ENCODE measurements around the gene NKRF. TPM values are rescaled to one million over a fixed set of nuclear protein-coding genes. Genes with fewer than 3 reads are reported as not detected.

The NKRF gene
- total RNA-seq, 1 experiment from 2014 or later = 9.1 TPM

DNA sequence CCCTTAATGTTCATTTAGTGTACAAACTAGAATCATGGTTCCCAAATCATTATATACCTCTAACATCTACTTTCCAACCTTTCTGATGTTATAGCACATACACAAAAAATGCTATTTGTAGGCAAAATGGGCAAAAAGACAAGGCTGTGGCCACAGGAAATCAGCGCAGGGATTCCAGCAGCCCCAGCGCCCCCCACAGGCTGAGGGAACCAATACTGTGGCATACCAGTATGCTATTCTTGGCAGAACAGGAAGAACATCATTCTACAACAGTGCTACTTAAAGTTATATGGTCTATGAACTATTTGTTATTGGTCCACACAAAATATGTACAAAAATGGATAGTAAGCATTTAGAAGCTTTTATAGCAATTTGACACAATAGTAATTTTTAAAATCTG lies 66.4 kb downstream of the NKRF start:
- peaks cover 4% of the 10 kb centered on the region for H3K36me3 ChIP-seq (ENCODE audit: low read depth, low read length)
- no peaks in the 10 kb centered on the region for H3K9me3 ChIP-seq (ENCODE audit: low read length)
- TF ChIP-seq, protein P1, sequence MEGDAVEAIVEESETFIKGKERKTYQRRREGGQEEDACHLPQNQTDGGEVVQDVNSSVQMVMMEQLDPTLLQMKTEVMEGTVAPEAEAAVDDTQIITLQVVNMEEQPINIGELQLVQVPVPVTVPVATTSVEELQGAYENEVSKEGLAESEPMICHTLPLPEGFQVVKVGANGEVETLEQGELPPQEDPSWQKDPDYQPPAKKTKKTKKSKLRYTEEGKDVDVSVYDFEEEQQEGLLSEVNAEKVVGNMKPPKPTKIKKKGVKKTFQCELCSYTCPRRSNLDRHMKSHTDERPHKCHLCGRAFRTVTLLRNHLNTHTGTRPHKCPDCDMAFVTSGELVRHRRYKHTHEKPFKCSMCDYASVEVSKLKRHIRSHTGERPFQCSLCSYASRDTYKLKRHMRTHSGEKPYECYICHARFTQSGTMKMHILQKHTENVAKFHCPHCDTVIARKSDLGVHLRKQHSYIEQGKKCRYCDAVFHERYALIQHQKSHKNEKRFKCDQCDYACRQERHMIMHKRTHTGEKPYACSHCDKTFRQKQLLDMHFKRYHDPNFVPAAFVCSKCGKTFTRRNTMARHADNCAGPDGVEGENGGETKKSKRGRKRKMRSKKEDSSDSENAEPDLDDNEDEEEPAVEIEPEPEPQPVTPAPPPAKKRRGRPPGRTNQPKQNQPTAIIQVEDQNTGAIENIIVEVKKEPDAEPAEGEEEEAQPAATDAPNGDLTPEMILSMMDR (conservative IDR thresholded peaks at IDR 0.05; ENCODE audit: low read depth, low read length) = peak; percentile 38
- TF ChIP-seq EZH2phosphoT487 (IDR thresholded peaks at IDR 0.05; ENCODE audit: borderline replicate concordance, low read length) (no peak), EZH2 (IDR thresholded peaks at IDR 0.05; ENCODE audit: low read length, unreplicated experiment) (no peak)
- CTCF ChIA-PET = no interaction called here
- no peak overlapping the region for H3K27ac ChIP-seq (ENCODE audit: low read length)
- ATAC-seq (no peak), DNase-seq (no peak)
- H3K27me3 ChIP-seq (ENCODE audit: low read length) = no peaks in the 10 kb centered on the region
- H3K4me1 ChIP-seq (ENCODE audit: insufficient read depth, low read length) = no peaks in the 10 kb centered on the region
- no TSS peak for BruUV-seq (replicated peaks)
- H3K9me2 ChIP-seq (replicated peaks; ENCODE audit: low read length) = no peaks in the 10 kb centered on the region
- no peaks in the 10 kb centered on the region for H4K20me1 ChIP-seq (ENCODE audit: low read length)
- no peak overlapping the region for H2AFZ ChIP-seq (ENCODE audit: low read length)
- intact Hi-C loops (cut with micrococcal nuclease) = no loop called here
- POLR2A ChIA-PET (ENCODE audit: unreplicated experiment) = no interaction called here
- H3F3A ChIP-seq (ENCODE audit: low read length, unreplicated experiment) = no peaks in the 10 kb centered on the region
- no peak overlapping the region for H3K4me3 ChIP-seq (ENCODE audit: low read length)
- no peak overlapping the region for H3K9ac ChIP-seq (ENCODE audit: low read length)
- no peak overlapping the region for H3K4me2 ChIP-seq (ENCODE audit: low read length)
- no peaks in the 10 kb centered on the region for H3K79me2 ChIP-seq (ENCODE audit: low read length)

Small RNA genes within 50 kb of the gene (microRNA-seq; reads per million reads assigned to microRNA genes)
- gene MIR766 (ENCODE audit: unreplicated experiment) = 33.3 reads per million, percentile 52 among the genes with 10 or more reads in this experiment

Other genes starting within 250 kb of the NKRF start
- gene SLC25A43, start 207.1 kb downstream of the NKRF start, total RNA-seq (2014; rRNA removed) = 25.8 and 30.9 TPM in 2 replicates
- 410 and 544 TPM in 2 replicates for gene SLC25A5, start 138.0 kb downstream of the NKRF start, total RNA-seq (2014; rRNA removed)
- 84.3 and 104 TPM in 2 replicates for gene STEEP1, start 41.0 kb downstream of the NKRF start, total RNA-seq (2014; rRNA removed)
- gene UBE2A, start 31.9 kb downstream of the NKRF start, total RNA-seq (2014; rRNA removed) = 36.7 and 46.6 TPM in 2 replicates
- gene SEPTIN6, start 86.7 kb upstream of the NKRF start, total RNA-seq (2014; rRNA removed) = 28.9 and 39.1 TPM in 2 replicates
- gene SOWAHD, start 152.2 kb upstream of the NKRF start, total RNA-seq (2014; rRNA removed) = 2.3 and 2.5 TPM in 2 replicates
- gene RPL39, start 185.2 kb upstream of the NKRF start, total RNA-seq (2014; rRNA removed) = 869 and 1,578 TPM in 2 replicates
- gene UPF3B, start 246.5 kb upstream of the NKRF start, total RNA-seq (2014; rRNA removed) = 4.7 and 8.1 TPM in 2 replicates

All from PC-3 (cell line).